Spinal cord (tissue), 10 donors: ENCODE data around the gene MAD2L1BP. TPM values are rescaled to one million over a fixed set of nuclear protein-coding genes. Genes with fewer than 3 reads are reported as not detected.
A peak's percentile ranks its signal among the peaks of the same experiment; 100 is the strongest.

Source experiments
- DNase-seq, 6 donors: peaks; one replicate each; pipeline versions ENCODE4 v3.0.0 to v3.0.0-alpha.2; 2013 to 2015; ENCODE audit warnings: low spot score in 6 of 6, low read depth in 4 of 6
- H3K27ac ChIP-seq: one replicate; pipeline ENCODE4 v1.5.1; 2013; ENCODE audit warnings: low read depth, low read length, control low read depth
- H3K27me3 ChIP-seq: one replicate; pipeline ENCODE4 v1.6.1; 2013; ENCODE audit warnings: low read length; ENCODE audit not compliant: control insufficient read depth, insufficient read depth
- H3K36me3 ChIP-seq: one replicate; pipeline ENCODE4 v1.6.1; 2013; ENCODE audit warnings: low read length; ENCODE audit not compliant: control insufficient read depth, insufficient read depth
- H3K4me1 ChIP-seq: one replicate; pipeline ENCODE4 v1.6.1; 2013; ENCODE audit warnings: low read length; ENCODE audit not compliant: control insufficient read depth, insufficient read depth
- H3K4me3 ChIP-seq: one replicate; pipeline ENCODE4 v1.5.1; 2013; ENCODE audit warnings: low read depth, low read length, control low read depth
- H3K9me3 ChIP-seq: one replicate; pipeline ENCODE4 v1.6.1; 2013; ENCODE audit warnings: low read length; ENCODE audit not compliant: control insufficient read depth, insufficient read depth
- WGBS: methylation state at CpG from one replicate; pipeline ENCODE4 v1.1.5; 2013; ENCODE audit warnings: missing lambda C conversion rate; ENCODE audit not compliant: insufficient coverage; 5-methylcytosine and 5-hydroxymethylcytosine counted together
- polyA plus RNA-seq, 2 donors: library from polyadenylated mRNA; unstranded; fragments of 120-200 nt; gene quantifications; one replicate each; pipeline ENCODE4 v1.2.1, GENCODE V29; 2013; ENCODE audit not compliant: insufficient read length in 2 of 2
- total RNA-seq, 2 donors: library from RNA; depleted of rRNA in 1 of 2; stranded (reverse); fragments of 120-200 nt in 1 of 2; fragments of >200 nt in 1 of 2; gene quantifications; one replicate each; pipeline versions ENCODE4 v1.2.3 to v1.2.4, GENCODE V29; 2013 to 2014
- donor health status: healthy.

Gene MAD2L1BP
- total and polyA plus RNA-seq, 4 donors: 14.6 to 28.9 (median 26.9) TPM

DNA sequence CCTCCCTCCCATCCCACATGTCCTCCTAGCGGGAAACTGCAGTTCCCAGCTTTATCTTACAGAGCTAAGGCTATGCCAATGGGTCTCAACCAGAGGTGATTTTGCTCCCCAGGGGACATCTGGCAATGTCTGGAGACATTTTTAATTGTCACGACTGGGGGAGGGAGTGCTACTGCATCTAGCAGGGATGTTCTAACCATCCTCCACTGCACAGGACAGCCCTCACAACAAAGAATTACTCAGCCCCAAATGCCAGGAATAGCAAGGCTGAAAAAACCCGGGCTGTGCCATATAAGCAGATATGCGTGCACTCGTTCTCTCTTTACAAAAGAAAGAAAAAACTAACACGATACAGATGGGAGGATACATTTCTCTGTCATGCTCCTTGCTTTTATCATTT lies 43.4 kb downstream of the MAD2L1BP start:
- H3K27ac ChIP-seq: no peak overlapping the region
- WGBS: 94% methylated on average over 3 of the region's 6 CpGs
- DNase-seq: no peak
- no peaks in the 10 kb centered on the region for H3K27me3 ChIP-seq
- peaks cover 45% of the 10 kb centered on the region for H3K36me3 ChIP-seq
- no peak overlapping the region for H3K4me3 ChIP-seq
- H3K4me1 ChIP-seq: peaks cover under 1% of the 10 kb centered on the region
- no peaks in the 10 kb centered on the region for H3K9me3 ChIP-seq

GRCh38 chr6:43680308-43681200 lies 44.9 kb downstream of the MAD2L1BP start:
- no peak for DNase-seq
- Histone ChIP-seq H3K4me3 (no peak overlapping the region), H3K27ac (no peak overlapping the region), H3K27me3 (no peaks in the 10 kb centered on the region), H3K9me3 (no peaks in the 10 kb centered on the region), H3K4me1 (no peaks in the 10 kb centered on the region), H3K36me3 (peaks cover 32% of the 10 kb centered on the region)
- WGBS: 72% methylated on average over 7 of the region's 11 CpGs

- no peak for DNase-seq
- Histone ChIP-seq H3K36me3 (peaks cover 27% of the 10 kb centered on the region), H3K4me1 (no peaks in the 10 kb centered on the region), H3K27ac (no peak overlapping the region), H3K27me3 (no peaks in the 10 kb centered on the region), H3K9me3 (no peaks in the 10 kb centered on the region), H3K4me3 (no peak overlapping the region)
- WGBS: 94% methylated on average over 2 of the region's 5 CpGs
Measured at GRCh38 chr6:43681303-43681702, 45.7 kb downstream of the MAD2L1BP start.

DNA sequence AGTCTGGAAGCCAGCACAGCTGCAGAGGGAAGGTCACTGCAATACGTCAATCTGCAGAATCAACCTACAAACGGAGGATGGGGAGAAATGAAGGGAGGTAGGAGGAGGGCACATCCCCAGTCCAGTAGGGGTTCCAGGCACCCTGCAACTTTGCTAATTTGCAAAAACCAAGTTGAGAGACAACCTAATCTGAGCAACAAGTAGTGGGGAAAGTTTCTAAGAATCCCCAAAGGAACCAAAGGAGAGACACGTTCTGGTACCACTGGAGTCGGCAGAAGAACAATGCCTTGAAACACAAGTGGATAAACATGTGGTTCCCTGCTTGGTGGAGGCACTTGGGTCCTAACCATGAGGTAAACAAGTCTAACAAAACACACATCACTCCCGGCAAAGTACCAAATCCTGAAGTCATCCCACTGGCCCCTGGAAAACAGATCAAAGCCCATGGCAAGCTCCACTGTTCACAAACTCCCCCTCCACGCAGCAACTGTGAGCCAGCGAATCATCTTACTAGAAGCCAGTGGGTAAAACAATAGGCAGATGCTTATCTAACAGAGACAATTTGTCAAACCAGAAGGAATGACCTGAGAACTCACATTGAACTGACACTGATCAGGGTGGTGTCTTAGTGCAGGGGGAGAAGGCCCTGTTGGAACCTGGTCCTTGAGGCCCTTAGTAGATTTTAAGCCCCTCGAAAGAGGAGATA lies 47.2 kb downstream of the MAD2L1BP start:
- no peaks in the 10 kb centered on the region for H3K4me1 ChIP-seq
- H3K4me3 ChIP-seq: no peak overlapping the region
- H3K36me3 ChIP-seq: peaks cover 12% of the 10 kb centered on the region
- DNase-seq: no peak
- no peaks in the 10 kb centered on the region for H3K27me3 ChIP-seq
- H3K27ac ChIP-seq: no peak overlapping the region
- WGBS: 66% methylated on average over 5 of the region's 8 CpGs
- H3K9me3 ChIP-seq: no peaks in the 10 kb centered on the region

GRCh38 chr6:43683708-43684455 lies 48.2 kb downstream of the MAD2L1BP start:
- no peaks in the 10 kb centered on the region for H3K4me1 ChIP-seq
- no peaks in the 10 kb centered on the region for H3K9me3 ChIP-seq
- no peak overlapping the region for H3K4me3 ChIP-seq
- 70% methylated on average over 1 of the region's 1 CpG for WGBS
- H3K27me3 ChIP-seq: no peaks in the 10 kb centered on the region
- peaks cover 6% of the 10 kb centered on the region for H3K36me3 ChIP-seq
- no peak overlapping the region for H3K27ac ChIP-seq
- no peak for DNase-seq

- H3K27ac ChIP-seq: peak overlapping the region; percentile 66
- H3K27me3 ChIP-seq: peaks cover 2% of the 10 kb centered on the region
- WGBS: 8% methylated on average over 7 of the region's 10 CpGs
- no peaks in the 10 kb centered on the region for H3K9me3 ChIP-seq
- no peak for DNase-seq
- peak overlapping the region; percentile 94 for H3K4me3 ChIP-seq
- H3K4me1 ChIP-seq: no peaks in the 10 kb centered on the region
- H3K36me3 ChIP-seq: no peaks in the 10 kb centered on the region
Measured at GRCh38 chr6:43687079-43687436, 51.4 kb downstream of the MAD2L1BP start.

GRCh38 chr6:43687437-43688347 lies 52.1 kb downstream of the MAD2L1BP start, which contains the start of gene MRPS18A:
Gene MRPS18A (minus strand): TSS chr6:43687791. CDS start chr6:43687779, 12 bp downstream.
- WGBS: 18% methylated on average over 30 of the region's 43 CpGs
- peak within 1 kb of the TSS; percentile 66 for H3K27ac ChIP-seq
- H3K4me3 ChIP-seq: peak within 1 kb of the TSS; percentile 94
- no peaks in the 10 kb centered on the region for H3K36me3 ChIP-seq
- no peaks in the 10 kb centered on the region for H3K4me1 ChIP-seq
- H3K27me3 ChIP-seq: peaks cover 2% of the 10 kb centered on the region
- H3K9me3 ChIP-seq: no peaks in the 10 kb centered on the region
- peak in 4 of 6 donors; percentile 52 to 95 (median 74) for DNase-seq

DNA sequence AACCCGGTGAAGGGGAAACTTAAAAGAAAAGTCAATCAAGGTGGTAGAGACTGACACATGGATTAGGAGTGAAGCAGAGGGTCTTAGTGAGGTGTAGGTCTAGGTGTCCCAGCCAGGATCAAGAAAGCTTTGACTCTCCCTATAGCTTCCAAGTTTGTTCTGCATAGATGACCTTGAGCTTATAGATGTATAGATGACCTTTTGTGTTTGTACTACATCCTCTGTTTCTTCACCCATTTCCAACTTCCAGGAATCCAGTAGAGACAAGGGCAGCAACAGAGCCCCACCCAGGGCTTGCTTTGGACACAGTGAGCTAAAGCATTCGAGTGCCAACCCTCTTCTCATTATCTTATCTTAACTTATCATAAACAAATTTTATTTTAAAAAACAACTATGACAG lies 53.8 kb downstream of the MAD2L1BP start:
- WGBS: 100% methylated on average over 1 of the region's 2 CpGs
- no peak overlapping the region for H3K4me3 ChIP-seq
- no peaks in the 10 kb centered on the region for H3K36me3 ChIP-seq
- H3K27ac ChIP-seq: no peak overlapping the region
- peaks cover 2% of the 10 kb centered on the region for H3K27me3 ChIP-seq
- no peaks in the 10 kb centered on the region for H3K9me3 ChIP-seq
- H3K4me1 ChIP-seq: no peaks in the 10 kb centered on the region
- DNase-seq: no peak
